Keratinocyte (primary cell): ENCODE data around the gene DISP2. TPM values are rescaled to one million over a fixed set of nuclear protein-coding genes. Genes with fewer than 3 reads are reported as not detected.

Experiments used
- DNase-seq: peaks from one replicate; pipeline ENCODE4 v3.0.0-alpha.2; 2011; ENCODE audit warnings: low read depth, missing footprints, low spot score
- FAIRE-seq: peaks from 2 replicates; lab custom pipeline; 2011; peaks lifted over from hg19 to GRCh38; lab: Jason Lieb, UNC
- H2AFZ ChIP-seq: 2 replicates; pipeline ENCODE4 v1.6.0; 2012; ENCODE audit warnings: low read length, control low read depth, inconsistent platforms; ENCODE audit not compliant: control insufficient read depth
- H3K27ac ChIP-seq: 2 replicates; pipeline ENCODE4 v1.5.1; 2011; ENCODE audit warnings: low read length; ENCODE audit not compliant: control insufficient read depth, insufficient read depth
- H3K27me3 ChIP-seq: 3 replicates; pipeline ENCODE4 v1.6.0; 2011; ENCODE audit warnings: low read length; ENCODE audit not compliant: control insufficient read depth, insufficient read depth; ENCODE audit errors: extremely low read depth
- H3K36me3 ChIP-seq, 2 experiments: 2 replicates in 1 of 2; 3 replicates in 1 of 2; pipeline ENCODE4 v1.5.1; 2011; ENCODE audit warnings: low read length in 2 of 2, mild to moderate bottlenecking in 1 of 2; ENCODE audit not compliant: control insufficient read depth in 2 of 2, insufficient read depth in 2 of 2; ENCODE audit errors: extremely low read depth in 1 of 2
- H3K4me1 ChIP-seq: 3 replicates; pipeline ENCODE4 v1.5.1; 2011; ENCODE audit warnings: low read length; ENCODE audit not compliant: control insufficient read depth, insufficient read depth; ENCODE audit errors: extremely low read depth
- H3K4me2 ChIP-seq: 3 replicates; pipeline ENCODE4 v1.6.0; 2011; ENCODE audit warnings: low read depth, low read length; ENCODE audit not compliant: control insufficient read depth, insufficient read depth; ENCODE audit errors: extremely low read depth
- H3K4me3 ChIP-seq, 3 experiments: fragments of 200-600 bp in 1 of 3; sonication (generic) in 1 of 3; 2 replicates in 2 of 3; 3 replicates in 1 of 3; pipeline ENCODE4 v1.5.1; 2011 to 2016; ENCODE audit warnings: low read length in 3 of 3, mild to moderate bottlenecking in 3 of 3, control low read depth in 2 of 3, inconsistent platforms in 1 of 3, low read depth in 1 of 3, mixed read lengths in 1 of 3, mixed run types in 1 of 3, moderate library complexity in 1 of 3; ENCODE audit not compliant: control insufficient read depth in 2 of 3, insufficient read depth in 2 of 3; ENCODE audit errors: extremely low read depth in 1 of 3
- H3K79me2 ChIP-seq: 2 replicates; pipeline ENCODE4 v1.6.0; 2012; ENCODE audit warnings: low read length; ENCODE audit not compliant: control insufficient read depth, insufficient read depth
- H3K9ac ChIP-seq: 3 replicates; pipeline ENCODE4 v1.6.0; 2011; ENCODE audit warnings: low read length; ENCODE audit not compliant: control insufficient read depth, insufficient read depth; ENCODE audit errors: extremely low read depth
- H3K9me1 ChIP-seq: 3 replicates; pipeline ENCODE4 v1.6.0; 2011; ENCODE audit warnings: low read length; ENCODE audit not compliant: control insufficient read depth, insufficient read depth; ENCODE audit errors: extremely low read depth
- H3K9me3 ChIP-seq: 2 replicates; pipeline ENCODE4 v1.5.1; 2012; ENCODE audit warnings: low read depth, low read length; ENCODE audit not compliant: control insufficient read depth
- H4K20me1 ChIP-seq: 3 replicates; pipeline ENCODE4 v1.6.0; 2011; ENCODE audit warnings: low read length; ENCODE audit not compliant: control insufficient read depth, insufficient read depth; ENCODE audit errors: extremely low read depth
- EZH2 ChIP-seq: IDR thresholded peaks from one replicate; pipeline ENCODE4 v1.6.1; 2012; ENCODE audit warnings: inconsistent platforms, mild to moderate bottlenecking, low read length, moderate library complexity
- dilution Hi-C: fragments of 300-500 bp; cut with MboI; formaldehyde crosslinking; loops from one replicate; pipeline ENCODE4 v1.7.0; 2020; ENCODE audit warnings: low sequenced_read_pairs; ENCODE audit not compliant: extremely low pct_ligation_motif_present
- polyA plus RNA-seq, 5 experiments: library from polyadenylated mRNA; depleted of rRNA in 3 of 5; stranded (reverse) in 3 of 5; stranded (forward) in 1 of 5; unstranded in 1 of 5; fragments of >200 nt; gene quantifications; 1 replicate in 1 of 5; 2 replicates in 3 of 5; 3 replicates in 1 of 5; pipeline versions ENCODE4 v1.2.1 to v1.2.3, GENCODE V29; 2011 to 2012; ENCODE audit warnings: missing spikeins in 2 of 5, low read depth in 1 of 5, low replicate concordance in 1 of 5
- TF ChIP-seq, protein P1 (sequence below), 3 experiments: IDR thresholded peaks in 1 of 3; conservative IDR thresholded peaks in 1 of 3; optimal IDR thresholded peaks in 1 of 3; 2 replicates in 2 of 3; 3 replicates in 1 of 3; pipeline versions ENCODE3 to v1.5.1; 2011; ENCODE audit warnings: low read length in 3 of 3, mild to moderate bottlenecking in 3 of 3, moderate library complexity in 2 of 3, control low read depth in 1 of 3, inconsistent platforms in 1 of 3; ENCODE audit not compliant: insufficient read depth in 2 of 3; ENCODE audit errors: extremely low read depth in 1 of 3

DISP2 gene
- polyA plus RNA-seq, 1 donor (not counting 4 experiments of a cell fraction or from before 2014, with no cell fraction given) = 0.12 TPM

- no peak for FAIRE-seq
- H3K9ac ChIP-seq = peak overlapping the region; percentile 59
- no peak overlapping the region for H2AFZ ChIP-seq
Observed at GRCh38 chr15:40337597-40337996, 20.4 kb upstream of the DISP2 start.

DNA sequence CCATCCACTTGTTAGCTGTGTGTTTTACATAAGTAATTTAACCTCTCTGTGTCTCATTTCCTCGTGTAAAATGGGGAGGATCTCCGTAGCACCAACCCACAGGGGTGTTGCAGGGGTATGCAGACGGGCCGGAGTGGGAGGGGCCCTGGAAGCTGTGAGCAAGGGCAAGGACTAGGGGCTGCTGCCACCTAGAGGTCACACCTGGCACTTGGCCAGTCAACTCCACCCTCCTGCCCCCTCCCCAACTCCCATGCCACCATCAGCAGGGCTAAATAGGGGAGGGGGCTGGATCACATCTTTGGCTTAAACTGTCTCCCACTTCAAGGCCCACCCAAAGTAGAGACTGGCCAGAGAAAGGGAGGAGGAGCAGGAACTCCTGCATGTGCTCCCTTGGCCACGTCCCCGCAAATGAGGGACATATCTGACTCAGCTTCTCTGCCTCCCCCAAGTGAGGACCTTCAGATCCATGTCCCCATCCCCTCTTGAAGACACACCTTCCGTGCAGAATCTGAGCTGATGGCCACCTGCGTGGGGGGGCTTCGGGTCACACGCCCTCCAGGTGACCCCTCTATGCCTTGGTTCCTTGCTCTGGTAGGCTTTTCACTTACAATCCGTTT is 19.9 kb upstream of the DISP2 start:
- no peak for TF ChIP-seq EZH2
- TF ChIP-seq, protein P1, sequence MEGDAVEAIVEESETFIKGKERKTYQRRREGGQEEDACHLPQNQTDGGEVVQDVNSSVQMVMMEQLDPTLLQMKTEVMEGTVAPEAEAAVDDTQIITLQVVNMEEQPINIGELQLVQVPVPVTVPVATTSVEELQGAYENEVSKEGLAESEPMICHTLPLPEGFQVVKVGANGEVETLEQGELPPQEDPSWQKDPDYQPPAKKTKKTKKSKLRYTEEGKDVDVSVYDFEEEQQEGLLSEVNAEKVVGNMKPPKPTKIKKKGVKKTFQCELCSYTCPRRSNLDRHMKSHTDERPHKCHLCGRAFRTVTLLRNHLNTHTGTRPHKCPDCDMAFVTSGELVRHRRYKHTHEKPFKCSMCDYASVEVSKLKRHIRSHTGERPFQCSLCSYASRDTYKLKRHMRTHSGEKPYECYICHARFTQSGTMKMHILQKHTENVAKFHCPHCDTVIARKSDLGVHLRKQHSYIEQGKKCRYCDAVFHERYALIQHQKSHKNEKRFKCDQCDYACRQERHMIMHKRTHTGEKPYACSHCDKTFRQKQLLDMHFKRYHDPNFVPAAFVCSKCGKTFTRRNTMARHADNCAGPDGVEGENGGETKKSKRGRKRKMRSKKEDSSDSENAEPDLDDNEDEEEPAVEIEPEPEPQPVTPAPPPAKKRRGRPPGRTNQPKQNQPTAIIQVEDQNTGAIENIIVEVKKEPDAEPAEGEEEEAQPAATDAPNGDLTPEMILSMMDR (optimal IDR thresholded peaks at IDR 0.05 in 1 of 3, IDR thresholded peaks at IDR 0.05 in 1 of 3, conservative IDR thresholded peaks at IDR 0.05 in 1 of 3; ENCODE audit: extremely low read depth in 1 of 3, insufficient read depth in 2 of 3, low read length in 3 of 3) = peak in 2 of 3 experiments; percentile 79 to 81
- H3K27ac ChIP-seq = peak overlapping the region; percentile 91
- no peaks in the 10 kb centered on the region for H4K20me1 ChIP-seq
- DNase-seq = no peak
- H3K4me3 ChIP-seq = peak overlapping the region; percentile 11 to 90 (median 75)
- H3K9me1 ChIP-seq = no peaks in the 10 kb centered on the region
- H3K9me3 ChIP-seq = no peaks in the 10 kb centered on the region
- peak; percentile 57 for FAIRE-seq
- dilution Hi-C loops = no loop called here
- peaks cover 35% of the 10 kb centered on the region for H3K79me2 ChIP-seq
- peak overlapping the region; percentile 97 for H3K4me2 ChIP-seq
- H3K4me1 ChIP-seq = peaks cover 83% of the 10 kb centered on the region
- no peak overlapping the region for H2AFZ ChIP-seq
- peaks cover 22 to 37% of the 10 kb centered on the region in 2 experiments for H3K36me3 ChIP-seq
- peak overlapping the region; percentile 59 for H3K9ac ChIP-seq
- H3K27me3 ChIP-seq = no peaks in the 10 kb centered on the region

More at GRCh38 chr15:40337597-40337996, 20.4 kb upstream of the DISP2 start:
- dilution Hi-C loops = no loop called here
- H3K9me1 ChIP-seq = no peaks in the 10 kb centered on the region
- peaks cover 22 to 39% of the 10 kb centered on the region in 2 experiments for H3K36me3 ChIP-seq
- H3K27ac ChIP-seq = peak overlapping the region; percentile 35
- no peaks in the 10 kb centered on the region for H3K27me3 ChIP-seq
- TF ChIP-seq, protein P1 (optimal IDR thresholded peaks at IDR 0.05 in 1 of 3, IDR thresholded peaks at IDR 0.05 in 1 of 3, conservative IDR thresholded peaks at IDR 0.05 in 1 of 3; ENCODE audit: extremely low read depth in 1 of 3, insufficient read depth in 2 of 3, low read length in 3 of 3) = no peak
- TF ChIP-seq EZH2 = no peak
- H3K79me2 ChIP-seq = peaks cover 35% of the 10 kb centered on the region
- no peaks in the 10 kb centered on the region for H4K20me1 ChIP-seq
- no peak for DNase-seq
- peak overlapping the region; percentile 11 to 75 (median 56) for H3K4me3 ChIP-seq
- peak overlapping the region; percentile 97 for H3K4me2 ChIP-seq
- peaks cover 77% of the 10 kb centered on the region for H3K4me1 ChIP-seq
- H3K9me3 ChIP-seq = no peaks in the 10 kb centered on the region
